Activated T-helper 2 cell treated with anti-CD3 and anti-CD28 coated beads, Interferon-gamma antibody, Interleukin-2, Interleukin-4, amounts not matched to agents 10 μg/mL and 5 μg/mL and 100 μg/mL, durations not matched to agents 14 hours and 24 hours and 36 hours (primary cell): ENCODE results near the gene YY1AP1. TPM values are rescaled to one million over a fixed set of nuclear protein-coding genes. Genes with fewer than 3 reads are reported as not detected.
"Not testable (repeated sequence)": the region's sequence is repeated elsewhere in the genome, so short reads cannot be mapped to it uniquely, and the experiment has no call there.

ENCODE experiments used
- DNase-seq: peaks from one replicate; pipeline ENCODE4 v3.0.0; 2021; ENCODE audit warnings: low spot score
- H3K27ac Mint-ChIP-seq: one replicate; pipeline ENCODE4 v1.8.0; 2021; ENCODE audit warnings: mixed read lengths
- H3K27me3 Mint-ChIP-seq: one replicate; pipeline ENCODE4 v1.8.0; 2021; ENCODE audit warnings: low read depth, mixed read lengths
- H3K36me3 Mint-ChIP-seq: one replicate; pipeline ENCODE4 v1.8.0; 2021; ENCODE audit warnings: low read depth, mixed read lengths
- H3K4me1 Mint-ChIP-seq: one replicate; pipeline ENCODE4 v1.8.0; 2021; ENCODE audit warnings: low read depth, mixed read lengths
- H3K4me3 Mint-ChIP-seq: one replicate; pipeline ENCODE4 v1.8.0; 2021; ENCODE audit warnings: low read depth, mild to moderate bottlenecking, moderate library complexity, mixed read lengths
- H3K9me3 Mint-ChIP-seq: one replicate; pipeline ENCODE4 v1.8.0; 2021; ENCODE audit warnings: mixed read lengths
- intact Hi-C: fragments of 100-400 bp; cut with micrococcal nuclease; formaldehyde crosslinking; loops from one replicate; pipeline ENCODE4 v1.15.1; 2023
- total RNA-seq: library from RNA; stranded (reverse); gene quantifications from 2 replicates; pipeline ENCODE4 v1.2.3, GENCODE V29; 2022

Gene YY1AP1
- total RNA-seq, 1 donor from 2014 or later: 67.9 TPM

GRCh38 chr1:155687705-155688323 lies 760 bp downstream of the YY1AP1 start:
- intact Hi-C loops: loop anchor here (1.0 to 5.0 kb wide), 4 partner anchors 57 to 446 kb away; partner anchors contain the start of genes ASH1L and LAMTOR2
- not testable (repeated sequence) for DNase-seq, H3K27me3 Mint-ChIP-seq
- Mint-ChIP-seq H3K4me1 (peaks cover 53% of the 10 kb centered on the region), H3K27ac (peak overlapping the region; percentile 96), H3K9me3 (peaks cover 12% of the 10 kb centered on the region), H3K36me3 (peaks cover 62% of the 10 kb centered on the region), H3K4me3 (peak overlapping the region; percentile 97)

- Mint-ChIP-seq H3K4me1 (peaks cover 27% of the 10 kb centered on the region), H3K27me3 (no peaks in the 10 kb centered on the region), H3K36me3 (peaks cover 63% of the 10 kb centered on the region), H3K27ac (no peak overlapping the region), H3K9me3 (no peaks in the 10 kb centered on the region), H3K4me3 (no peak overlapping the region)
- DNase-seq: no peak
- intact Hi-C loops: no loop called here
Observed at GRCh38 chr1:155681776-155682175, 6.8 kb downstream of the YY1AP1 start.

GRCh38 chr1:155680531-155680930 lies 8.0 kb downstream of the YY1AP1 start:
- H3K4me1 Mint-ChIP-seq: peaks cover 20% of the 10 kb centered on the region
- H3K4me3 Mint-ChIP-seq: no peak overlapping the region
- H3K27ac Mint-ChIP-seq: no peak overlapping the region
- no peaks in the 10 kb centered on the region for H3K9me3 Mint-ChIP-seq
- no peak for DNase-seq
- no peaks in the 10 kb centered on the region for H3K27me3 Mint-ChIP-seq
- intact Hi-C loops: no loop called here
- H3K36me3 Mint-ChIP-seq: peaks cover 64% of the 10 kb centered on the region

- DNase-seq, H3K4me3 Mint-ChIP-seq, H3K9me3 Mint-ChIP-seq, H3K27ac Mint-ChIP-seq, H3K27me3 Mint-ChIP-seq, intact Hi-C loops: not testable (repeated sequence)
- Mint-ChIP-seq H3K4me1 (peaks cover 10% of the 10 kb centered on the region), H3K36me3 (peaks cover 70% of the 10 kb centered on the region)
Observed at GRCh38 chr1:155678992-155679391, 9.6 kb downstream of the YY1AP1 start.

- H3K4me1 Mint-ChIP-seq: peaks cover 5% of the 10 kb centered on the region
- H3K9me3 Mint-ChIP-seq: no peaks in the 10 kb centered on the region
- H3K36me3 Mint-ChIP-seq: peaks cover 65% of the 10 kb centered on the region
- no peak for DNase-seq
- H3K27me3 Mint-ChIP-seq: no peaks in the 10 kb centered on the region
- intact Hi-C loops: no loop called here
- no peak overlapping the region for H3K4me3 Mint-ChIP-seq
- no peak overlapping the region for H3K27ac Mint-ChIP-seq
Observed at GRCh38 chr1:155678027-155678426, 10.5 kb downstream of the YY1AP1 start.

GRCh38 chr1:155673003-155673402 lies 15.6 kb downstream of the YY1AP1 start:
- Mint-ChIP-seq H3K36me3 (peaks cover 80% of the 10 kb centered on the region), H3K27ac (no peak overlapping the region), H3K4me3 (no peak overlapping the region), H3K27me3 (no peaks in the 10 kb centered on the region), H3K4me1 (peaks cover 4% of the 10 kb centered on the region), H3K9me3 (no peaks in the 10 kb centered on the region)
- intact Hi-C loops: no loop called here
- DNase-seq: no peak

GRCh38 chr1:155671750-155672149 lies 16.8 kb downstream of the YY1AP1 start:
- Mint-ChIP-seq H3K36me3 (peaks cover 76% of the 10 kb centered on the region), H3K27me3 (no peaks in the 10 kb centered on the region), H3K9me3 (no peaks in the 10 kb centered on the region), H3K27ac (no peak overlapping the region), H3K4me1 (peaks cover 4% of the 10 kb centered on the region), H3K4me3 (no peak overlapping the region)
- intact Hi-C loops: no loop called here
- no peak for DNase-seq

GRCh38 chr1:155669233-155670162 lies 19.1 kb downstream of the YY1AP1 start:
- Mint-ChIP-seq H3K27me3 (no peaks in the 10 kb centered on the region), H3K9me3 (no peaks in the 10 kb centered on the region), H3K4me1 (peaks cover 2% of the 10 kb centered on the region), H3K36me3 (peaks cover 71% of the 10 kb centered on the region), H3K27ac (no peak overlapping the region), H3K4me3 (no peak overlapping the region)
- intact Hi-C loops: no loop called here
- no peak for DNase-seq

GRCh38 chr1:155661239-155661638 lies 27.3 kb downstream of the YY1AP1 start:
- peaks cover 70% of the 10 kb centered on the region for H3K36me3 Mint-ChIP-seq
- H3K4me3 Mint-ChIP-seq, H3K4me1 Mint-ChIP-seq, H3K27ac Mint-ChIP-seq, H3K9me3 Mint-ChIP-seq, DNase-seq, H3K27me3 Mint-ChIP-seq, intact Hi-C loops: not testable (repeated sequence)

- Mint-ChIP-seq H3K4me1 (no peaks in the 10 kb centered on the region), H3K27ac (no peak overlapping the region), H3K4me3 (no peak overlapping the region), H3K27me3 (peaks cover 6% of the 10 kb centered on the region), H3K9me3 (no peaks in the 10 kb centered on the region), H3K36me3 (peaks cover 45% of the 10 kb centered on the region)
- intact Hi-C loops: no loop called here
- DNase-seq: no peak
Observed at GRCh38 chr1:155657463-155657862, 31.1 kb downstream of the YY1AP1 start.

- Mint-ChIP-seq H3K27me3 (peaks cover 11% of the 10 kb centered on the region), H3K27ac (no peak overlapping the region), H3K4me3 (no peak overlapping the region), H3K9me3 (no peaks in the 10 kb centered on the region), H3K4me1 (peaks cover 2% of the 10 kb centered on the region), H3K36me3 (peaks cover 3% of the 10 kb centered on the region)
- intact Hi-C loops: no loop called here
- DNase-seq: no peak
Observed at GRCh38 chr1:155652951-155653350, 35.6 kb downstream of the YY1AP1 start.

- DNase-seq: no peak
- H3K4me3 Mint-ChIP-seq: no peak overlapping the region
- H3K27me3 Mint-ChIP-seq: peaks cover 11% of the 10 kb centered on the region
- intact Hi-C loops: no loop called here
- peaks cover 2% of the 10 kb centered on the region for H3K4me1 Mint-ChIP-seq
- H3K9me3 Mint-ChIP-seq: no peaks in the 10 kb centered on the region
- H3K36me3 Mint-ChIP-seq: no peaks in the 10 kb centered on the region
- no peak overlapping the region for H3K27ac Mint-ChIP-seq
Observed at GRCh38 chr1:155651861-155652661, 36.5 kb downstream of the YY1AP1 start.
